GM21526 (cell line): Measurements from ENCODE around the gene LAMA3.

Source experiments
- ATAC-seq: cut with Tn5 transposase; IDR thresholded peaks from one replicate; pipeline ENCODE4 v1.9.1; 2021; ENCODE audit warnings: moderate library complexity; ENCODE audit not compliant: unreplicated experiment, low FRiP score

LAMA3 gene

DNA sequence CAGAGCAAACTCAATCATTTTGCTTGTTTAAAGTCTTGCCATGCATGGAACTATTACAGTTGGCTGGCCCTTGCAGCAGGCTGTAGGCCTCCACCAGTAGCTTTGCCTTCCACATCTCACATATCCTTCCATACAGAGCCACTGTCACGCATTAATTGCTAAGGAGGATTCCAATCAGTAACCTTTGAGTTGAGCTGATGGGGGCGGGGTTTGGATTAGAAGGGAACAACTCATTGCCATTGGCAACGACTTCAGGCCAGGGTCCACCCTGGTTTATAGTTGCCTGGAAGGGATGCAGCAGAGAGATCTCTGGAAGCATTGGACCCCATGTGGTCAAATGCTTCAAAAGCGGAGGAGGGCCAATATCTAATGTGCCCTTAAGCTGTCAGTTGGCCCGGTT lies 262.0 kb downstream of the LAMA3 start:
- no peak for ATAC-seq

DNA sequence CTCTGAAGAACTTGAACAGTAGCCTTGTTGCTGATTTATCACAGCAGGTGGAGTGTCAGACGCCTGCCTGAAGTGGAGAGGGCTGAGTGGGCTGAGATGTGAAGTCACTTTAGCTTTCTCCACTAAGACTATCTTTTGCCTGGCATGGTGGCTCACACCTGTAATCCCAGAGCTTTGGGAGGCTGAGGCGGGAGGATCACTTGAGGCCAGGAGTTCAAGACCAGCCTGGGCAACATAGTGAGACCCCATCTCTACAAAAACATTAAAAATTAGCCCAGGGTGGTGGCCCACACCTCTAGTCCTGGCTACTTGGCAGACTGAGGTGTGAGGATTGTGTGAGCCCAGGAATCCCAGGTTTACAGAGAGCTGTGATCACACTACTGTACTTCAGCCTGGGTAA lies 264.7 kb downstream of the LAMA3 start:
- no peak for ATAC-seq

DNA sequence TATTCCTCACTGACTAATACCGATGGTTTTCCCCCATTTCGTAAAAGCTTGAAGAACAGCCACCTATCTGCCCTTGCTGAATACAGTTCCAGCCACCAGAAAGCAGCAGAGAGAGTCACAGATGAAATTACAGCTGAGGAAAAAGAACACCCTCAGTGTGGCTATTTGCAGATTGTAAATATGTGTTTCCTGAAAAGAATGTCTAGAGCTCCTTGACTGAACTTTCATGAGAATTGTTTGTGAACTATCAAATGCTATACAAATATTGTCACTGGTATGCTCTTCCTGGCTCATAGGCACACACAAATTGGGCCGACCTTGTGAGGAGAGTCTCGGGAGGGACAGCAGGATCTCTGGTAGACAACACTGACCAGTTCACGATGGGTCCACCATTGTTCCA lies 267.2 kb downstream of the LAMA3 start:
- ATAC-seq, result no peak

DNA sequence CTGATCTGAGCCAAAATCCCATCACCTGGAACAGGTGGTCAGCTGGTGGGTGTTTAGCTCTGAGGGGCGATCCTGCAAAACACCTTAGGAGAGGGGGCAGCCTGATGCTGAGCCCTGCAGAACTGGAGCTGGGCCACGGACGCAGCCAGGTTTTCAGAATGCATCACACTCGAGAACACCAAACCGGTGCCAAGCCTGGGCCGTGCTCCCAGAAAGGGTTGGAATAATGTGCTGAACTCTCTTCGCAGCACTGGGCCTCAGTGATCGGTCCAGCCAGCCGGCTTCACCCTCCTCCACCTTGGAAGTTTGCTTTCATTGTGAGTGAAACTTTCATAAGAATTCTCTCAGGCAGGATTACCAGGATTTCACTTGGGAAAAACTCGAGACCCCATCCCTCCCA lies 268.8 kb downstream of the LAMA3 start:
- ATAC-seq, result no peak

DNA sequence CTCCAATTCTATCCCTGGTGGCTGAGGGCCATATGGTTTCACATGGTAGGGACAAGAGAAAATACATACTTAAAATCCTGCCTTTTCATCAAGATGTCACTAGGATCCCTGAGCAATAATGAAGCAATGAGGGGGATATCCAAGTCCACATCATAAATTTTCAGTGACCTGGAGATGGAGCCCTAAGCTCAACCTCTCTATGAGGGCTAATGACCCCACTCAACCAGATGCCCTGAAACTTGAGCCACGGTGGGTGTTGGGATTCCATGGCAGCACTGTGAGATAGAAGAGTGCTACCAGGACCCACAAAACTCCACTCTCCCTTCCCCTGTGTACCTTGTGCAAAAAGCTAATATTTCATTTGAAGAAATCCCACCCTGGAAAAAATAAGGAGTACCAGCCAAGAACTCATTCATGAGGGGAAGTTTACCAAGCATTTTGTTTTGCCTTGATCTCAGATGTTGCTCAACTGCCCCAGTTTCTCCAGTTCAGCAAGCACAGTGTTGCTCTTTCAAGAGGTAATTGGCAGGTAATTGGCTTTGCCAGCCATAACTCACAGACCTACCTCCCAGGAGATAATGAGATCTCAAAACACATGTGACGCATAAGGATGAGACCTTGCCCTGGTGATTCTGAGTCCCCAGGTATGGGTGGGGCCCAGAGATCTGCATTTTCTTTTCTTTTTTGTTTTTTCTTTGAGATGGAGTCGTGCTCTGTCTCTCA lies 274.4 kb downstream of the LAMA3 start:
- ATAC-seq, result no peak

DNA sequence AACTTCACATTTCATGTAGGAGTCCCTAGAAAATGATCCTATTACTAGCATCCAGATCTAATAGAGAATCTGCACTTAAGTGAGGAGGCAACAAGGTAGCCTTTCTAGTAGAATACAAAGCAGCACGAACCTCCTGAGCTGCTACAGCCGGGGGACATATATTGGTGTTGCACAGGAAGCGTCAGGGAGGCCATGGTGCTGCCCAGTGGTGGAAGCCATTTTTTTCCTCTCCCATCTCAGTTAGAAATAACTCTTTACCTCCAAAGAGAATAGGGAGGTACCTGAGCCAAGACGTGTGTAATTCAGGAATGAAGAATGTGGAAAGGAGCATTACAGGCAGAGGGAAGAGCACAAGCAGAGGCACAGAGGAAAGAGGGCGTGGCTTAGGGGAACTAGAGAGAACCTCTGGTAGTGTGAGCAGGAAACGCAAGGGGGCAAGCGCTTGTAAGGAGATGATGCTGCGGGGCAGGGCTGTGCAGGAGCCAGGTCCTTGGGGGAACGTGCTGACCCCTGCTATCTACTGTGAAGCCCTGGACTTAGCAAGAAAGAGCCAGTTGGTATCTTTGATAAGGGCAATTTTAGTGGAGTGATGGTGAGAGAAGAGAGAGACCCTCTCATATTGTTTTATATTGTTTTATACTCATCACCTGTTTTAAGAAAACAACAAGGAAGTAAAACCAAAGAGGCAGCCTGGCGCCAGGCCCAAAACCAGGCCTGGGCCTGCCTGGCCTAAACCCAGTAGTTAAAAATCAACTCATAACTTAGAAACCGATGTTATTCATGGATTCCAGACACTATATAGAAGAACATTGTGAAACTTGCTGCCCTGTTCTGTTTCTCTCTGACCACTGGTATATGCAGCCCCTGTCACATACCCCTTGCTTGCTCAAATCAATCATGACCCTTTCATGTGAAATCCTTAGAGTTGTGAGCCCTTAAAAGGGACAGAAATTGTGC lies 275.3 kb downstream of the LAMA3 start:
- no peak for ATAC-seq

DNA sequence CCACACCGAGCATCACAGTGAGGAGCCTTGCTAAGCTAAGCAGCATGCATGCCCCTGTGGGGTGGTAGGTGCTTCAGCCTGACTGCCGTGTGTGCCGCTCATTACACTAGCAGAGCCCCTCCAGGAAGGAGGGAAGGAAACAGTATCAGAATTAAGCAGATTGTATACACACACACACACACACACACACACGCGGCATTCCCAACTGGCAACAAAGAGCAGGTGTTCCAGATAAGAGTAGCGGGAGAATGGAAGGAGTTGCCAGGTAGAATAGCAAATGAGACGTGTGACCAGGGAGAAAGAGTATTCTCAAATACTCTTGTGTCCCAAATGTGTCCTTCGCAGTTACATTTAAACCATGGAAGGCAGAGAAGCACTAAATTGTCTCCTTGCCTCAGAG lies 277.7 kb downstream of the LAMA3 start:
- no peak for ATAC-seq

DNA sequence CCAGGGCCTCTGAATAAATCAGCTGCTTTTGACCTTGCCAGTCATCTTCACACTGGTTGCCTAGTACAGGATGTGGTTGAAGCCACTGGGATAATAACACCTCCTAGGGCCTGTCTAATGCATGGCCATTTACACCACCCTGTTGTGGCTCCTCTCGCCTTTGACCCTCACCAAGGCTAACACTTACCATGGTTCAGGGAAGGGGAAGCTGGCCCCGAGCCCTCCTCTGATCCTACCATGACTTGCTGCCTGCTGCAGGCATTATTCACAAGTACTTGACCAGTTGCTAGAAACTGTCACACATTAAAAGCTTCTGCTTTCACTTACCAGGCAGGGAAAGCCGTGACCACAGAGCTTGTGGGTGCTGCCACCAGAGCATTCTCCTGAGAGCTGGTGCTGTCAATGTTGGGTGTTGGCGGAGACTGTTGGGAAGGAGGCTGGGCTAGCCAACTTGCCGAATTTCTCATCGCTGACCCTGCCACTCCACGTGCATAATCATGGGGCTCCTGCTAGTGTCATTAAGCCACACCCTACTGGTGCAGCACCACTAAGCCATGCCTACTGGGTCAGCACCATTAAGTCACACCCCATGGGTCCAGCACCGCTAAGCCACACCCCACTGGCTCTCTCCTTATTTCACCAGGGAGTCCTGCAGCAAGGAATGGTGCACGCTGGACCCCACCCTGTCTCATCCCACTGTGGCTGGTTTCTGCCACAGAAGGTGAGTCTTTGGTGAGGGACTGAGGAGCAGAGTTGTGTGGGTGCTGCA lies 278.3 kb downstream of the LAMA3 start:
- ATAC-seq, result peak; percentile 47

DNA sequence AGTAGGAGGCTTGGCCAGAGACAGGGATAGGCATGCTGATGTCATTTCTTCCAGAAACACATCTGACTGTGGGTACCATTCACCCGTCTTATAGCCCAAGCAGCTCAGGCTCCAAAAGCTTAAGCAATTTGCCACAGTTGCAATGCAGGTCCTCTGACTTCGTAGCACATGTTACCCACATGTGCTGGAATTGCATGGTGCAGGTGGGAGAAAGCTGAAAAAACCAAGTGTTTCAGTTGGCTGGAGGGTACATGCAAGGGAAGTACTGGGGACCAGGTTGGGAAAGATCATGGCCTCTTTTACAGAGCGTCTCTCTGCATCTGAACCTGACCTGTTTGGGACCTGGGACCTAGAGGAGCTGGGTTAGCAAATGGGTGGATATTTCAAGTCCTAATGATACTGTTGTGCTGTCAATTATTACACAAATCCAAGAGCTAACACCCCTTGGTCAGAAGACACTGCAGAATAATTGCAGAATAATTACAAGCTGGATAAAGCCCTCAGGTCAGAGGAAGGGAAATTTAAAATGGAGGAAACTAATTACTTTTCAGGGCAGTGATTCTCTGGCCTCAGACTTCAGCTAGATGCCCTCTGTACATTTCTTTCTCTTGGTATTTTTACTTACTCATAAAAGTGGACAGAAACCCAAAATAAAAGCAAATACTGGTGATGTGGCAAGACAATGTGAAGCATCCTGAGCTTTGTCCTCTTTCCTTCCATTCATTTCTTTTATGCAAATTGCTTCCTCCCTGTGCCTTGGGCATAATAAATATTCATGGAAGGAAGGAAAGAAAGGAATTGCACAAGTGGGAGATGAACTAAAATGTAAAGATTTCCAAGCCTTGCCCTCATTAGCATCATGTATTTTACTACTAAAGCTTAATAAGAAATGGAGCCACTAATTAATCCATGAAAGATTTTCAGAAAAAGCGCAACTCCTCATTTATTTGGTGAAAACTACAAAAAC lies 279.7 kb downstream of the LAMA3 start:
- ATAC-seq, result no peak

DNA sequence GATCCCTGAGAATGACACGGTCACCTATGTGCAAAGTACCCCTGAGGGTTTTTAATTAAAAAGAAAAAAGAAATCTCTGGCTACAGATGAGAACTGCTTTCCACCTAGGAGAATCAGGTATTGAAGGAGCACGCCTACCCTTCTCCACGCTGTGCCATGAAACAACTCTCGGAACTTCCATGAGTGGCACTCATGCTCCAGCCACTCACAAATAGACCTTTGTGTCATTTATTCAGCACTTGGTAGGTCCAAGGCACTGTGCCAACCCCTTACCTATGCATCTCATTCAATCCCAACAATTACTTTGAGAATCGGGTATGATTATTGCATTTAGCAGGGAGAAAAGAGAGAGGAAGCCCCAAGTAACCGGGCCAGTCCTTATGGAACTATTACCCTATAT lies 280.4 kb downstream of the LAMA3 start:
- no peak for ATAC-seq

DNA sequence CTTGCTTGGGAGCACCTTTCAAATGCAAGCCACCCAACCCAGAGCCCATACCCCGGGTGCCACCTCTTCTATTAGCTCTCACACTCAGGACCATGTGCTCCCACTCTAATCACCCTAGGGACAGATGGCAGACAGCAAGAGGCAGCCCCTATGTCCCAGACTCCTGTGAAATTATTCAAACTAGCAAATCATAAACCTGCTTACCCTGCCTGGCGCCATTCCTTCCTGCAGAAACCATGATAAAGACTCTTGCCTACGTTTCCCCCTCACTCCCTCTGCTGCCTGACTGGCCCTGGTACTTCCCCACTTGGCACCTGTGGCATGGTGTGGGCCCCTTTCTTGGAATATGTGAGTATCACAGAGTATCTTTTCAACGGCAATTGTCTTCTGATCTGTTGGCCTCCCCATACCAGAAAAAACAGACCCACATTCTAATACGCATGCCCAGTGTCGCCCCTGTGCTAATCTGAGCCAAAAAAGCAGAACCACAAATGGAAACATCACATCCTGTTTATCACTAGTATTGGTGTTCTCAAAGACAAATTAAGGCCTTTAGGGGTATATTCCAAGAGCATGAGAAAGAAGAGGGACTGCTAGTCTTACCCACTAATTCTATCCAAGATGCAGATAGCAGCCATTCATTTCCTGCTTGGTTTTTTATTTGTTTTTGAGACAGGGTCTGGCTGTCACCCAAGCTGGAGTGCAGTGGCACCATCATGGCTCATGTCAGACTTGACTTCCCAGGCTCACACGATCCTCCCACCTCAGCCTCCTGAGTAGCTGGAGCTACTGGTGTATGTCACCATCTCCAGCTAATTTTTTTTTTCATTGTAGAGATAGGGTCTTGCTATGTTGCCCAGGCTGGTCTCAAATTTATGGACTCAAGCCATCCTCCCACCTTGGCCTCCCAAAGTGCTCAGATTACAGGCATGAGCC lies 281.2 kb downstream of the LAMA3 start:
- ATAC-seq, result no peak

DNA sequence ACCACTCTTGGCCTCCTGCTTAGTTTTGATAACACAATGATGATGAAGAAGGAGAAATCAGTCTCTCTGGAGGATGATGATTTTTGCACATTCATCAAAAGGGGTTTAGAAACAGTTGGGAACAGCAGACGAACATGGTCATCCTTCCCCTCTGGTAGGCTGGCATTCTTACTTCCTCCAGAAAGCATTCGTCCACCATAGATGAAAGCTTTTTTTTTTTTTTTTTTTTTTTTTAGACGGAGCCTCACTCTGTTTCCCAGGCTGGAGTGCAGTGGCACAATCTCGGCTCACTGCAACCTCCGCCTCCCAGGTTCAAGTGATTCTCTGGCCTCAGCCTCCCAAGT lies 281.8 kb downstream of the LAMA3 start:
- ATAC-seq, result no peak

DNA sequence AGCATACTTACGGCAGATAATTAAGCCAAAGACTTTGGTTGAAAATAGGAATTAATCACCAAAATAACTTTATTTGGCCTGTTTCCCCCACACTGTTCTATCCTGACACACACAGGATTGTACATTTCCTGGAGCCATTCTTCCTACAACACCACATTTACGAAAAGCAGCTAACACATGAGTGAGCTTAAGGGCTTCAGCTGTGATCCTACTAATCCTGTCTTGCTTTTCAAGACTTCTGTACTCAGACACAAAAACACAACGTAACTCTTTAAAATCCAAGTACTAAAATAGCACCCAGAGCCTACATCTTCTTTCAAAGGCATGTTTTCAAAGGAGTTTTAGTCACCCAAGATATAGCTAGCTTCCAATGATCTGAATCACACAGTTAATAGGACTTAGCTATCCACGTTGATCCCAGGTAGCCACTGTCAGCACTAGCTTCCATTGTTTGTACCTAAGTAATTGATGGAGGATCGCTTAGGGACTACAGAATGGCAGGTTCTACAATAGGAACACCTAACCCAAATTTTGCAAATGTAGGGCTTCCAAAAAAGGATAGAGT lies 282.5 kb downstream of the LAMA3 start:
- no peak for ATAC-seq

DNA sequence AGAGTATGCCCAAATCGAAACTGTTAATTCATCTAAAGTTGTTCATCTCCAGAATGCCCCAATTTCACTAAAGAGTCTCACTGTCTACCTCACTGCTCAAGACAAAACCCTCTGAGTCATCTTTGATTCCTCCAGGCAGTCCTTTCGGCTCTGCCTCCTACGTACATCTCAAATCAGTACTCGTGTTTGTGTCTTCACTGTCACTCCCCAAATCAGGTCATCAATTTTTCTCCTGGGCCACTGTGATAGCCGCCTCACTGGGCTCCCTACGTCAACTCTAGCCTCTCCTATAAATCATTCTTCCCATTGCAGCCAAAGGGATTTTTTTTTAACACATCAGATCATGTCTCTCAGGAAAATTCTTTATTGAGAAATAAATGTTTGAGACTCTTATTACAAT lies 283.2 kb downstream of the LAMA3 start:
- no peak for ATAC-seq

DNA sequence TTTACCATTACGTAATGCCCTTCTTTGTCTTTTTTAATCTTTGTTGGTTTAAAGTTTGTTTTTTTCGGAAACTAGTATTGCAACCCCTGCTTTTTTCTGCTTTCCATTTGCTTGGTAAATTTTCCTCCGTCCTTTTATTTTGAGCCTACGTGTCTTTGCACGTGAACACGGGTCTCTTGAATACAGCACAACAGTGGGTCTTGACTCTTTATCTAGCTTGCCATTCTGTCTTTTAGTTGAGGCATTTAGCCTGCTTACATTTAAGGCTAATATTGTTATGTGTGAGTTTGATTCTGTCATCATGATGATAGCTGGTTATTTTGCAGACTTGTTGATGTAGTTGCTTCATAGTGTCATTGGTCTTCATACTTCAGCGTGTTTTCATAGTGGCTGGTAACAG lies 287.9 kb downstream of the LAMA3 start:
- ATAC-seq, result no peak

DNA sequence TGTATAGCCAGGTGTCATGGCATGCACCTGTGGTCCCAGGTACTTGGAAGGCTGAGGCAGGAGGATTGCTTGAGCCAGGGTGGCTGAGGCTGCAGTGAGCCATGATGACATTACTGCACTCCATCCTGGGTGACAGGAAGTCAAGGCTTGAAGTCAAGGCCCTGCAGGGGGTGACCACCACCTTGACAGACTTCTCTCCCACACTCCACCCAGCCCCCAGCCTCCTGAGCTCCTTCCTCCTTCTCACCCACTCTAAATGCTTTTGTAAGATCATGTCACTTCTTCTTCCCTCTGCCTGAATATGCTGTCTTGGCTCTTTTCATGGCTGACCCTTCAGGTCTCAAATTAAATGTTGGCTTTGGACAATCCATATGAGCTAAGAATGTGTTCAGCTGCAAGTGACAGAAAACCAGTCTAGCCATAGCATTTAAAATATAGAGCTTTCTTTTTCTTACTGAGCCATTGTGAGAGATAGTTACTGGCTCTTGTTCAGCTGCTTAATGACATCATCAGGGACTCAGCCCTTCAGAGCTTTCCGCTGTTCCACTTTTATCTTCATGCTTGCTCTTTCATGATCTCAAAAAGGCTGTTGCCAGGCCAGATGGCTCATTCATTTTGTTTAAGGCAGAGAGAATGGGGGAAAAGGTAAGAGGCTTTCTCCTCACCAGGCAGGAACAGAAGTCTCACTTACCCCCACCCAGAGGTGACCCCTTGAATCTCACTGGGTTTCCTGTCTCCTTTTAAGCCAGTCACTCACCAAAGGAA lies 288.6 kb downstream of the LAMA3 start:
- ATAC-seq, result no peak

DNA sequence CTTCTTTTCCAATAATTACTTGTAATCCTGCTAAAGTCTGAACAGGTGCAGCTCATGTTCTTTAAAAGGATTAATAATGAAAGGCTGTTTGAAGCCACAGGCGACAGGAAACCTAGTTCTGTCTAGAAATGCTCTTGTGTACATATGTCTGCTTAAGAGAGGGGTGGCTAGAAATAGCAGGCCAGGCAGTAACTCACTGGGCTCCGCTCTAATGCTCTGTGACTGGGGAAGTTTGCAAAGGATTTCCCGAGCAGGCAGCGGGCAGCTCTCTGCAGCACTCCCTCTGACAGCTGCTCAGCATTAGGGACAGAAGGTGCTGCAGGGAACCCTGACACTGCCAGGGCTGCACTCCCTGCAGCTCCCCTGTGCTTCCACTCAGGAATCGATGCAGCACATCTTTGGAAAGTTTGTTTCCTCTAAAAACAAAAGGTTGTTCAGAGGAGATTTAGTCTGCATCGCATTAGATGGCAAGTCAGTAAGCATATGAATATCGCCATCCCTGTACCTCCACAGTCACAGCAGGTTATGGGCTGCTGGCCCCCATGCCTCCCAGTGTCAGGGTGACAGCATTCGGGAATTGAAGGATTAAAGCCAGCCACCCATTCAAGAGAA lies 292.2 kb downstream of the LAMA3 start:
- ATAC-seq, result peak; percentile 77
